PC-3 (cell line): Measurements from ENCODE around the gene B3GAT1. TPM values are rescaled to one million over a fixed set of nuclear protein-coding genes. Genes with fewer than 3 reads are reported as not detected.

ENCODE experiments used
- ATAC-seq: fragments of 200-7000 bp; cut with Tn5 transposase; 2 replicates; pipeline ENCODE4 v1.9.1; 2020; ENCODE audit warnings: mild to moderate bottlenecking, moderate library complexity
- BruUV-seq: library from RNA; stranded (reverse); fragments of 400-500 nt; replicated peaks from 2 replicates; lab custom pipeline; 2021; lab: Mats Ljungman, UMichigan
- CTCF ChIA-PET: fragments of 300-600 bp; sonication (Branson Sonifier 250); formaldehyde crosslinking; loops from one replicate; lab custom pipeline; 2022; ENCODE audit warnings: antibody characterized with exemption; lab: Charles Lee
- POLR2A ChIA-PET: fragments of 300-600 bp; sonication (Branson Sonifier 250); formaldehyde crosslinking; loops from one replicate; lab custom pipeline; 2022; ENCODE audit warnings: antibody characterized with exemption; ENCODE audit not compliant: unreplicated experiment; lab: Charles Lee
- DNase-seq: peaks from one replicate; pipeline ENCODE4 v3.0.0-alpha.2; 2015
- H2AFZ ChIP-seq: fragments of 300-600 bp; sonication (generic); 2 replicates; pipeline ENCODE4 v1.6.0; 2016; ENCODE audit warnings: antibody characterized with exemption, low read length
- H3F3A ChIP-seq: fragments of 300-600 bp; sonication (generic); one replicate; pipeline ENCODE4 v1.6.0; 2017; ENCODE audit warnings: antibody characterized with exemption, low read length, control low read depth, mild to moderate bottlenecking; ENCODE audit not compliant: unreplicated experiment
- H3K27ac ChIP-seq: fragments of 300-600 bp; sonication (generic); 2 replicates; pipeline ENCODE4 v1.5.1; 2016; ENCODE audit warnings: mild to moderate bottlenecking, low read length
- H3K27me3 ChIP-seq: fragments of 300-600 bp; sonication (generic); 2 replicates; pipeline ENCODE4 v1.6.1; 2016; ENCODE audit warnings: low read length, mixed read lengths
- H3K36me3 ChIP-seq: fragments of 300-600 bp; sonication (generic); 2 replicates; pipeline ENCODE4 v1.6.1; 2016; ENCODE audit warnings: low read depth, mixed run types, low read length, mixed read lengths
- H3K4me1 ChIP-seq: fragments of 300-600 bp; sonication (generic); 2 replicates; pipeline ENCODE4 v1.5.1; 2016; ENCODE audit warnings: low read length; ENCODE audit not compliant: insufficient read depth
- H3K4me2 ChIP-seq: fragments of 300-600 bp; sonication (generic); 2 replicates; pipeline ENCODE4 v1.6.0; 2016; ENCODE audit warnings: low read length
- H3K4me3 ChIP-seq: fragments of 300-600 bp; sonication (generic); 2 replicates; pipeline ENCODE4 v1.5.1; 2016; ENCODE audit warnings: mild to moderate bottlenecking, low read length, mixed read lengths
- H3K79me2 ChIP-seq: fragments of 300-600 bp; sonication (generic); 2 replicates; pipeline ENCODE4 v1.6.1; 2017; ENCODE audit warnings: low read length, mixed read lengths
- H3K9ac ChIP-seq: fragments of 300-600 bp; sonication (generic); 2 replicates; pipeline ENCODE4 v1.6.0; 2016; ENCODE audit warnings: mild to moderate bottlenecking, low read length
- H3K9me2 ChIP-seq: fragments of 300-600 bp; sonication (generic); replicated peaks from 2 replicates; pipeline ENCODE4 v1.6.1; 2016; ENCODE audit warnings: mixed run types, low read length, mixed read lengths
- H3K9me3 ChIP-seq: fragments of 300-600 bp; sonication (generic); 2 replicates; pipeline ENCODE4 v1.6.1; 2016; ENCODE audit warnings: low read length, mixed read lengths
- H4K20me1 ChIP-seq: fragments of 300-600 bp; sonication (generic); 2 replicates; pipeline ENCODE4 v1.6.1; 2016; ENCODE audit warnings: low read length, mixed read lengths
- EZH2 ChIP-seq: fragments of 300-600 bp; sonication (generic); IDR thresholded peaks from one replicate; pipeline ENCODE4 v1.6.1; 2017; ENCODE audit warnings: antibody characterized with exemption, mild to moderate bottlenecking, low read length; ENCODE audit not compliant: unreplicated experiment
- EZH2phosphoT487 ChIP-seq: fragments of 300-600 bp; sonication (generic); IDR thresholded peaks from 2 replicates; pipeline ENCODE4 v1.6.1; 2018; ENCODE audit warnings: mild to moderate bottlenecking, antibody characterized with exemption, low read length, borderline replicate concordance
- intact Hi-C: fragments of 100-400 bp; cut with micrococcal nuclease; formaldehyde crosslinking; loops from 2 replicates; pipeline ENCODE4 v1.9.0; 2023
- total RNA-seq: library from RNA; depleted of rRNA; stranded (reverse); fragments of >200 nt; gene quantifications from 2 replicates; pipeline ENCODE4 v1.2.3, GENCODE V29; 2014
- TF ChIP-seq, protein P1 (sequence below): fragments of 300-600 bp; sonication (generic); conservative IDR thresholded peaks from 2 replicates; pipeline ENCODE4 v1.5.1; 2017; ENCODE audit warnings: antibody characterized with exemption, low read depth, mild to moderate bottlenecking, low read length

The B3GAT1 gene
- total RNA-seq, 1 experiment from 2014 or later: not detected

DNA sequence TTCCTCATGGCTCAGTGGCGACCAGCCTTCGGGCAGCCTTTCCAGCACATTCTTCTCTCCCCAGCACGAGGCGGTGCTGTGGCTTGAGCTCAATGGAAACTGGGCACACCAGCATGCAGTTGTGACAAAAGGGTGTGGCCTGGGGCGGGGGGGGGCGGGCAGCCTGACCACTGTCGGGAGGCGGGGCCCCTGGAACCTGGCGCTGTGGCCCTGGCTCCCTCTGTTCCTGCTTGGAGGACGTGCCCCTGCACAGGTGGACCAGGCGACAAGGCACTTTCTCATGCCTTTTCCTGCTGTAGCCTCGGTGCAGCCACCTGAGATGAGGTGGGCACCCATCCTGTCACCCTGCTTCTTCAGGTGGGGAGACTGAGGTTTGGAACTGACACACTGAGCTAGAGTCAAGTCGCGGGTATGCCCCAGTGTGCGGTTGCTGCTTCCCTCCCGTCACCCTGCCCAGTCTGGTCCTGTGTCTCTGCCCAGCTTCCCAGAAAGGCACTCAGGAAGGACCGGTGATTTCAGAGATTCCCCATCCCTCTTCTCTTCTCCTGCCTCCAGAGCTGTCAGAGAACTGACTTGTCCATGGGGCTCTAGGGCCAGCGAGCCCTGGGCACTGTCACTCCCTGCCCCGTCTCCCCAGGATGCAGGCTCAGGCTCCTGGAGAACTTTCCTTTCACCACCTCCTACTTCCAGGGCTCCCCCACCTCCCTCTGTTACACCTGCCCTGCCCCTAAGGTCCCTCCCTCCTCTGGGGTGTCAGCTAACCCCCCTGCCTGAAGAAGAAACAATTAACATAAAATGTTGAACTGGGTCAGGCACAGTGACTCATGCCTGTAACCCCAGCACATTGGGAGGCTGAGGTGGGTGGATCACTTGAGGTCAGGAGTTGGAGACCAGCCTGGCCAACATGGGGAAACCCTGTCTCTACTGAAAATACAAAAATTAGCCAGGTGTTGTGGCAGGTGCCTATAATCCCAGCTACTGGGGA, 9.9 kb downstream of the B3GAT1 start:
- Histone ChIP-seq H3K4me2 (no peak overlapping the region), H3K27me3 (peaks cover 29% of the 10 kb centered on the region), H3K27ac (no peak overlapping the region), H3K9me2 (no peaks in the 10 kb centered on the region), H3K4me1 (no peaks in the 10 kb centered on the region), H3K9me3 (0 out of 2 replicates have a peak, but pooled peaks cover 4% of the 10 kb centered on the region), H3K79me2 (no peaks in the 10 kb centered on the region), H2AFZ (no peak overlapping the region), H3K36me3 (no peaks in the 10 kb centered on the region), H3K9ac (no peak overlapping the region), H3F3A (no peaks in the 10 kb centered on the region), H3K4me3 (no peak overlapping the region), H4K20me1 (no peaks in the 10 kb centered on the region)
- ChIA-PET CTCF (no interaction called here), POLR2A (no interaction called here)
- intact Hi-C loops: no loop called here
- TF ChIP-seq, protein P1, sequence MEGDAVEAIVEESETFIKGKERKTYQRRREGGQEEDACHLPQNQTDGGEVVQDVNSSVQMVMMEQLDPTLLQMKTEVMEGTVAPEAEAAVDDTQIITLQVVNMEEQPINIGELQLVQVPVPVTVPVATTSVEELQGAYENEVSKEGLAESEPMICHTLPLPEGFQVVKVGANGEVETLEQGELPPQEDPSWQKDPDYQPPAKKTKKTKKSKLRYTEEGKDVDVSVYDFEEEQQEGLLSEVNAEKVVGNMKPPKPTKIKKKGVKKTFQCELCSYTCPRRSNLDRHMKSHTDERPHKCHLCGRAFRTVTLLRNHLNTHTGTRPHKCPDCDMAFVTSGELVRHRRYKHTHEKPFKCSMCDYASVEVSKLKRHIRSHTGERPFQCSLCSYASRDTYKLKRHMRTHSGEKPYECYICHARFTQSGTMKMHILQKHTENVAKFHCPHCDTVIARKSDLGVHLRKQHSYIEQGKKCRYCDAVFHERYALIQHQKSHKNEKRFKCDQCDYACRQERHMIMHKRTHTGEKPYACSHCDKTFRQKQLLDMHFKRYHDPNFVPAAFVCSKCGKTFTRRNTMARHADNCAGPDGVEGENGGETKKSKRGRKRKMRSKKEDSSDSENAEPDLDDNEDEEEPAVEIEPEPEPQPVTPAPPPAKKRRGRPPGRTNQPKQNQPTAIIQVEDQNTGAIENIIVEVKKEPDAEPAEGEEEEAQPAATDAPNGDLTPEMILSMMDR: no peak
- no peak for TF ChIP-seq EZH2phosphoT487
- TF ChIP-seq EZH2: no peak
- no TSS peak for BruUV-seq
- no peak for ATAC-seq
- DNase-seq: no peak

DNA sequence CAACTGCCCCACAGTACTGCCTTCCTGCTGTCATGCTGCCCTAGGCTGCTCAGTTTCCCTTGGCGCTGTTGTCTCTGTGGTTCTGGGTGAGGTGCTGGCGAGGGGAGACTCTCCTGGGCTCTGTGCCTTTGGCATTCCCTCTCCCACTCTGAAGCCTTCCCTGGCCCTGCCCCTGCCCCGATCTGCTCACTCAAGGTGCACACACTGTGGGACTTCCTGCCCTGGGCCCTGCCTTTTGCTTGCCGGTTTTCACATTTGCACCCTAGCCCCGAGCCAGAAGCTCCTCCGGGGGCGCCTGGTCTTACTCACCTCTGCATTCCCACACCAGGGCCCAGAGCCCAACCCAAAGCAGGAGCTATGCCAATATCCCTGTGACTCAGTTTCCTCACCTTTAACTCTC, 12.0 kb downstream of the B3GAT1 start:
- H3K9me2 ChIP-seq: no peaks in the 10 kb centered on the region
- BruUV-seq: no TSS peak
- TF ChIP-seq EZH2: no peak
- no peak for TF ChIP-seq EZH2phosphoT487
- TF ChIP-seq, protein P1: no peak
- 0 out of 2 replicates have a peak, but pooled peaks cover 4% of the 10 kb centered on the region for H3K9me3 ChIP-seq
- H3K79me2 ChIP-seq: no peaks in the 10 kb centered on the region
- H3K9ac ChIP-seq: no peak overlapping the region
- ChIA-PET POLR2A (no interaction called here), CTCF (no interaction called here)
- intact Hi-C loops: no loop called here
- H4K20me1 ChIP-seq: no peaks in the 10 kb centered on the region
- H3K36me3 ChIP-seq: no peaks in the 10 kb centered on the region
- no peak for ATAC-seq
- H3K4me1 ChIP-seq: no peaks in the 10 kb centered on the region
- no peak overlapping the region for H2AFZ ChIP-seq
- no peak overlapping the region for H3K4me3 ChIP-seq
- H3K27ac ChIP-seq: no peak overlapping the region
- no peak for DNase-seq
- H3K4me2 ChIP-seq: no peak overlapping the region
- peaks cover 23% of the 10 kb centered on the region; the same call in 1 of the 2 replicates for H3K27me3 ChIP-seq
- H3F3A ChIP-seq: no peaks in the 10 kb centered on the region

DNA sequence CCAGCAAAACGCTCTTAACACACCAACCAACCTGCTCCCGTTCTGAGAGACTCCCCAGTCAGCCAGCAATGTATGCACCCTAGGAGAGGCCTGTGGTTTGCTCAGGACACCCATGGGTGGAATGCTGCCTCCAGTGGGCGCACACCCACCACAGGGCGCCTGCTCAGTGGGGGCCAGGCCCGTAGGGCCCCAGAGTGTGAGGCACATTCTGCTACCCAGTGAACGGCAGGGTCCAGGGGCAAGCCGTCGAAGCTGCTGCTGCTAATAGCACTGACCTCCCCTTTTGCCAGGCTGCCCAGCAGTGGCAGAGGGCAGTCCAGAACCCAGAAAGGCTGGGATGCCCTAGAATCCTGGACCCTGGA, 12.8 kb downstream of the B3GAT1 start:
- no peak overlapping the region for H3K4me3 ChIP-seq
- H3K27me3 ChIP-seq: peaks cover 16% of the 10 kb centered on the region; the same call in 1 of the 2 replicates
- POLR2A ChIA-PET: no interaction called here
- no peaks in the 10 kb centered on the region for H3K9me2 ChIP-seq
- no peak overlapping the region for H3K9ac ChIP-seq
- H3F3A ChIP-seq: no peaks in the 10 kb centered on the region
- H3K9me3 ChIP-seq: 0 out of 2 replicates have a peak, but pooled peaks cover 4% of the 10 kb centered on the region
- no peak overlapping the region for H3K4me2 ChIP-seq
- no peaks in the 10 kb centered on the region for H3K79me2 ChIP-seq
- ATAC-seq (no peak), DNase-seq (no peak)
- no peak overlapping the region for H2AFZ ChIP-seq
- H4K20me1 ChIP-seq: no peaks in the 10 kb centered on the region
- H3K36me3 ChIP-seq: no peaks in the 10 kb centered on the region
- no peaks in the 10 kb centered on the region for H3K4me1 ChIP-seq
- CTCF ChIA-PET: no interaction called here
- BruUV-seq: no TSS peak
- no peak overlapping the region for H3K27ac ChIP-seq
- intact Hi-C loops: no loop called here
- TF ChIP-seq, protein P1: no peak
- no peak for TF ChIP-seq EZH2
- TF ChIP-seq EZH2phosphoT487: no peak
